Mesodermal cell (in vitro differentiated cells): ENCODE results near the gene KLHL22.

Experiments used
- H3K27ac ChIP-seq: 2 replicates; pipeline ENCODE4 v1.7.0; 2013; ENCODE audit warnings: mild to moderate bottlenecking, low read depth, low read length, moderate library complexity; ENCODE audit not compliant: severe bottlenecking
- H3K36me3 ChIP-seq: 2 replicates; pipeline ENCODE4 v1.7.1; 2013; ENCODE audit warnings: mild to moderate bottlenecking, low read length, moderate library complexity; ENCODE audit not compliant: control insufficient read depth, insufficient read depth
- H3K4me1 ChIP-seq: one replicate; pipeline ENCODE4 v1.7.1; 2013; ENCODE audit warnings: mild to moderate bottlenecking, low read length; ENCODE audit not compliant: insufficient read depth, control insufficient read depth, poor library complexity, severe bottlenecking
- H3K4me3 ChIP-seq: 2 replicates; pipeline ENCODE4 v1.7.0; 2013; ENCODE audit warnings: low read length, control low read depth, mild to moderate bottlenecking; ENCODE audit not compliant: insufficient read depth, poor library complexity, severe bottlenecking; ENCODE audit errors: extremely low read depth
- H3K9me3 ChIP-seq: 2 replicates; pipeline ENCODE4 v1.7.1; 2013; ENCODE audit warnings: mild to moderate bottlenecking, low read length, moderate library complexity; ENCODE audit not compliant: control insufficient read depth
- WGBS, 2 experiments: methylation state at CpG; one replicate each; pipeline ENCODE4 v1.1.5; 2013; ENCODE audit warnings: missing lambda C conversion rate in 2 of 2; ENCODE audit not compliant: insufficient coverage in 2 of 2; 5-methylcytosine and 5-hydroxymethylcytosine counted together

The KLHL22 gene

DNA sequence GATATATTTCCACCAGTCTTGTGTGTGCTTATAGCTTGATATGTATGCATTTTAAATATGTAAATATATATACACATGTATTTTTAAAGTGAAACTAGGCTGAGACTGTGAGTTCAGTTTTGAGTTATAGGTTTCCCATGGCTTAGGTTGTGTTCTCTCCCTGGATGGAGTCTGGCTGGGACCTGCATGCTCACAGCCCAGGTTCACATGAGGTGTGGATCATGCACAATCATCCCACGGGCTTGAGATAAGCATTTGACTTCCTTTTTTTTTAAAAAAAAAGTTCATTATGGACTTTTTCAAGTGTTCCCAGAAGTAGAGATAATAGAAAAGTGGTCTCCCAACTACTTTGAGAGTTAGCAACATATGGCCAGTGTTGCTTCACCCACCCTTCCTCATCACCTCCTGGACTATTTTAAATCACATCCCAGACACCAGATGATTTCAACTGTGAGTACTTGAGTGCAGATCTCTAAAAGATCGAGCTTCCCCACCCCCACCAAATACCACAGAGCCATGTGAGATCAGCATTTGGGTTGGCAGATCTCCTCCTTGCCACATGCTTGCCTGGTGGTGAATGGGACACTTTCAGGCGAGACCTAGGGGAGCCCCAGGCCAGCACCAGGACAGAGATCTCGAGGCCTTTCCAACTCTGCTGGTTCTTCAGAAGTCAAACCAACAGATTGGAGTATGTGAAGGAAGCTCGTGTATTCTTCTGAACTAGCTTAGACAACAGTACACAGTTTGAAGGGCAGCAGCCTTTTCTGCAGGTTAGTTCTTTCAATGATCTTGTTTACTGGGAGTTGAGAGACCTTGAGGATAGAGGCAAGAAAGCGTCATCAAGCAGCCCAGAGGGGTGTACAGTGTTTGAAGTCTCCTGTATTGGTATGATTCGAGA, 27.7 kb upstream of the KLHL22 start:
- no peaks in the 10 kb centered on the region for H3K9me3 ChIP-seq
- peaks cover 78% of the 10 kb centered on the region for H3K36me3 ChIP-seq
- WGBS, 2 experiments: 80 to 95% methylated on average over 2 to 3 of the region's 7 CpGs
- peaks cover 75% of the 10 kb centered on the region for H3K4me1 ChIP-seq
- no peak overlapping the region for H3K4me3 ChIP-seq
- peak overlapping the region; percentile 45 for H3K27ac ChIP-seq

DNA sequence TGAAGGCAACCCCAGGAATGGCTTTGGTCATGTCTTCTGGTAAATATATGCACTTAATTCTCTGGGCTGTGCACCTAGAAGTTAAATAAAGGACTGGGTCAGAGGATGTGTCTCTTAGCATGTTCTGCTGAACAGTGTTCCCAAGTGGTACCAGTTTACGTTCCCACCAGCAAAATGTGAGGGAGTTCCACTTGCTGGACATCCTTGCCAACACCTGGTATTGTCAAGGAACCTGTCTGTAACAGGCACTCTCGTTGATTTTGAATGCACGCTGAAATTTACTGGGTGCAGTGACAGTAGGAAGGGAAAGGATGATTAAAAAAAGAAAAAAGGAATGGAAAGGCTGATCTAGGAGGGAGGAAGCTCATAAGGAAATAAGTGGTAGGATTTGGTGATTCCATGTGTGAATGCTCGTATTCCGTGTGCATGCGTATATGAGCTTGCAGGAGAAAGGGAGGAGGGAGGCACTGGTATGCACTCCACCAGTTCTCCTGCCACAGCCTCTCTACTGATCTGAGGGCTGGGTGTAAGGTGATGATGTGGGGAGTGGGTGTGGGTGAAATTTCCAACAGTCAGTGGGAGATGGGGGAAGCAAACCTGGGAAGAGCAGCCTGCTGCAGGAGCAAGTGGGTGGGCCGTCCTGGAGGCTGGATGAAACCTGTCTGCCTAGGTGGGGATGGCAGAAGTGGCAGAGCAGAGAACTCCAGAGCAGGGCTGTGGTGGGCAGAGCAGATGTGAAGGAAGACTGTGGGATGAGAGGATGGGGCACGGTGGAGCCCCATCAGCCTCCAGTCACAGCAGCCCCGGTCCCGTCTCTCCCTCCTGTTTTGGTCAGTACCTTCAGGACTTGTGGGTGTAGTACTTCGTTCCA, 26.8 kb upstream of the KLHL22 start:
- H3K36me3 ChIP-seq: peaks cover 76% of the 10 kb centered on the region
- no peak overlapping the region for H3K27ac ChIP-seq
- WGBS, 2 experiments: 96 to 100% methylated on average over 6 to 10 of the region's 11 CpGs

DNA sequence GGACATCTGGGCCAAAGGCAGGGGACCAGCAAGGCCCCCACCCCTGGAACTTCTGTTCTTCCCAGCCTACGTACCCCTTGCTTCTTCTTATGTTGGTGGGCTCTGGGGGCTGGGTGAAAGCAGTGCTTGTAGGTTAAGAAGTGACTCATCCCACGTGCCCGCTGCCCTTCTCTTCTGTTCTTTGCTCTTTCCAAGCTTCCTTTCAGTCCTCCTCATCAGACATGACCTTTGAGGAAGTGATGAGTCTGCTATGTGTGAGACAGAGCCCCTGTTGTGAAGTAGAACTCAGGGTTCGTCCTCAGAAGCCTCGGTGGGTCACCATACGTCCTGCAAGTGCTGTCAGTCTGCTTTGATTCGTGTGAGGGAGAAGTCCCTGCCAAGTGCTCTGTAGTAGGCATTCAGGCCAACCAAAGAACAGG, 24.5 kb upstream of the KLHL22 start:
- WGBS, 2 experiments: 60 to 65% methylated on average over 4 to 6 of the region's 7 CpGs
- Histone ChIP-seq H3K27ac (peak overlapping the region; percentile 66), H3K4me1 (peaks cover 70% of the 10 kb centered on the region), H3K4me3 (no peak overlapping the region), H3K9me3 (no peaks in the 10 kb centered on the region), H3K36me3 (peaks cover 78% of the 10 kb centered on the region)

More for the DNA sequence above, 26.8 kb upstream of the KLHL22 start:
- H3K9me3 ChIP-seq: no peaks in the 10 kb centered on the region
- H3K4me3 ChIP-seq: no peak overlapping the region
- H3K4me1 ChIP-seq: peaks cover 81% of the 10 kb centered on the region

DNA sequence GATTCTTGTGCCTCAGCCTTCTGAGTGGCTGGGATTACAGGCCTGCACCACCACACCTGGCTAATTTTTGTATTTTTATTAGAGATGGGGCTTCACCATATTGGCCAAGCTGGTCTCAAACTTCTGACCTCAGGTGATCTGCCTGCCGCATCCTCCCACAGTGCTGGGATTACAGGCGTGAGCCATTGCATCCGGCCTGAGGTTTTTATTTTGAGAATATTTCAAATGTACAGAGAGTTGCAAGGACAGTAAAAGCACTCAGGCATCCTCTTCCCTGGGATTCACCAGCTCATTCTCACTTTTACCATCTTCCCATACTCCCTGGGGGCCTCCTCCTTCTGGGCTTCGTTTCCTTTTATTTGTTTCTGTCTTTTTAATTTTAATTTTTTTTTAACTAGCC, 24.0 kb upstream of the KLHL22 start:
- Histone ChIP-seq H3K9me3 (no peaks in the 10 kb centered on the region), H3K36me3 (peaks cover 80% of the 10 kb centered on the region), H3K27ac (peak overlapping the region; percentile 66), H3K4me3 (no peak overlapping the region), H3K4me1 (peaks cover 70% of the 10 kb centered on the region)
- WGBS, 2 experiments: 80% methylated on average over 1 of the region's 4 CpGs; no CpG with 5 or more reads in 1 of the 2 experiments

DNA sequence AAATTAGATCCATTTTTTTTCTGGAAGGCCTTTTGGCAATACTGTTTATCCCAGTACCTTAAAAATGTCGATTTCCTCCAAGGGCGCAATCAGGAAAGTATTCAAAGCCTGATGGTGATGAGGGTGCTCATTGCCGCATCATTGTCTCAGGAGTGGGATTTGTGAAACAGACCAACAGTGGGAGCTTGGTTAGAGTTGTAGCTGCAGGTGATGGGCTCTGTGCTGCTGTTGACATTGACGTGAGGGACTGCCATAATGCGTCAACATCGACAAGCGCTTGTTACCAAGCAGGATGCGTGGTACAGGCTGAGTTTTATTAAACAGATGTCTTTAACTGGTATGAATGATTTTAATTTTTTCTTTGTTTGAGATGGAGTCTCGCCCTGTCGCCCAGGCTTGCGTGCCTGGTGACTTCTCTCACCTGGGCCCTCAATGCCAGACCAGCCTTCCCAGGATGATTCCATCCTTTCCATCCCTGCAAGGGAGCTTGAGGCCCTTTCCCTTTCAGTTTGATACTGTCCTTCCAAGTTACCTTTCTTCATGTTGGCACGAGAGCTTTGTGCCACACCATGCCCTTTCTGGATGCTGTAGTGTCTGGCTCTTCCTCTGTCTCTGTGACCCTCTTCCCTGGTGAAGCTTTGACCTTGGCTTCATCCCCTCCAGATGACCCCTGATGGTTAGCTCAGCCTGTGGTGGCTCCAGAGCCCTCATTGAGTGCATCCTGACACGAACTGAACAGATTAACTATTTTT, 22.4 kb upstream of the KLHL22 start:
- H3K27ac ChIP-seq: no peak overlapping the region
- H3K36me3 ChIP-seq: peaks cover 80% of the 10 kb centered on the region
- no peak overlapping the region for H3K4me3 ChIP-seq

DNA sequence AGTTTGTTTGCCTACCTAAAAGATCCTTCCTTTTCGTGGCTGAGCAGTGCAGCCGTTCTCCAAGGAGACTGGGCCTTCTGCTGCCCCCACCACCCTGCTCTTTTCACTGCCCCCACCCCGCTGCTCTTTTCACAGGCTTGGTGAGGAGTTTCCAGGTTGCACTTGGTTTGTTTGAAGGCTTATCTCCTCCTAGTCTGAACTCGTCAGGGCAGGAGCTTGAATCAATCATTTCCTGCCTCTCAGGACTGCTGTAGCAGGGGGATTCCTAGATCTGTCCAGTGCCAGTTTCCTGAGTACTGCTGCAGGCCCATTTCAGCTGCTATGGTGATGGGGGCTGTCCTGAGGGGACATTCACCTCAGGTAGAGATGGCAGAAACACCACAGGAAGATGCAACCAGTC, 21.8 kb upstream of the KLHL22 start:
- WGBS, 2 experiments: 79 to 90% methylated on average over 4 of the region's 4 CpGs
- H3K27ac ChIP-seq: peak overlapping the region; percentile 33
- H3K4me3 ChIP-seq: no peak overlapping the region
- peaks cover 81% of the 10 kb centered on the region for H3K36me3 ChIP-seq
- no peaks in the 10 kb centered on the region for H3K9me3 ChIP-seq
- peaks cover 56% of the 10 kb centered on the region for H3K4me1 ChIP-seq

More for the DNA sequence above, 22.4 kb upstream of the KLHL22 start:
- peaks cover 62% of the 10 kb centered on the region for H3K4me1 ChIP-seq
- WGBS, 2 experiments: 89 to 96% methylated on average over 11 to 13 of the region's 13 CpGs
- no peaks in the 10 kb centered on the region for H3K9me3 ChIP-seq

DNA sequence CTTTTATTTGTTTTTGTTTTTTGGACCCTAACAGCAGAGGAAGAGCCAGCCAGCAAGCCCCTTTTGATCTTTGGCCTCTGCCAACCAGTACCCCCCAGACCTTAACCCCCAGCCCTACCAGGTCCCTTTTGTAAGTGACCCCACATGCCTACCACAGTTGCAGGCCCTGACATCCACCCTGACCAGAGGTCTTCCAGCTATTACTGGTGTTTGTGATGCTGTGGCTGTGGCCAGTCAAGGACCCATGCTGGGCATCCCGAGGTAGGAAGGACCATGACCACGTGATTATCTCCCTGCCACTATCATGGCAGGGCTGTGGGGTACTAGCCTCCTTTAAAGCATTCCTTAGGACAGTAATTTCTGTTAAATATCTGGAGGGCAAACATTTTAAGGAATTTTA, 20.8 kb upstream of the KLHL22 start:
- H3K4me3 ChIP-seq: no peak overlapping the region
- H3K36me3 ChIP-seq: peaks cover 75% of the 10 kb centered on the region
- H3K27ac ChIP-seq: no peak overlapping the region
- no CpG with 5 or more reads among the region's 2 CpGs for whole genome bisulfite sequencing, 2 experiments
- no peaks in the 10 kb centered on the region for H3K9me3 ChIP-seq
- H3K4me1 ChIP-seq: peaks cover 56% of the 10 kb centered on the region

DNA sequence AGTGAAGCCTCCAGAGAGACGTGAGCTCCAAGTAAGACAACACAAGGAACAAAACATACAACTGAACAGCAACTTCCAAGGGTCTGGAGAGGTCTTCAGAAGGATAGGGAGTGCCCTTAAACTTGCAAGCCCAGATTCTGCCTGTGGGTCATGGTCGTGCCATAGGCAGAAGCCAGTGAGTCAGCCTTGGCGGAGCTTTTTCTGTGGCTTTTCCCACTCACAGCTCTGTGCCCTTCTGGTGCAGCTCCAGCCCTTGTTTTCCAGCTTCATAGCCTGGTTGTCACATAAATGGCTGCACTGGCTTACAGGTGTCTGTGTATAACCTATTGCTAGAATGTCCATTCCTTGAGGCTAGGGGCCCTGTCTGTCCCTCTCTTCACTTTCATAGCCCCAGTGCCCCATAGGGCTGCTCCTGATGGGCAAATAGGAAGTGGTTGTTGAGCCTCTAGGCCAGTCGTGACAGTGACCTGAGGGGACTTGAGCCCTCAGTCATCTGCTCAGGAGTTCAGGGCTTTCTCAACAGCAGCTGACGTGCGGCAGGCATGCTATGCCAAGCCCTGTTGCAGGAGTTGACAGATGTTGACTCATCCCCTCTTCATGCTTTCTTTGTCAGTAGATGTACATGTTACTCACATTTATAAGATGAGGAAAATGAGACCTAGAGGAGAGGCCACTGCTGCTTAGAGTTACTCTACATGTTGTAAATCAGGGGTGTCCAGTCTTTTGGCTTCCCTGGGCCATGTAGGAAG, 19.2 kb upstream of the KLHL22 start:
- 83 to 95% methylated on average over 5 to 6 of the region's 6 CpGs for WGBS, 2 experiments
- H3K4me1 ChIP-seq: peaks cover 59% of the 10 kb centered on the region
- no peaks in the 10 kb centered on the region for H3K9me3 ChIP-seq
- no peak overlapping the region for H3K4me3 ChIP-seq
- no peak overlapping the region for H3K27ac ChIP-seq
- H3K36me3 ChIP-seq: peaks cover 78% of the 10 kb centered on the region

DNA sequence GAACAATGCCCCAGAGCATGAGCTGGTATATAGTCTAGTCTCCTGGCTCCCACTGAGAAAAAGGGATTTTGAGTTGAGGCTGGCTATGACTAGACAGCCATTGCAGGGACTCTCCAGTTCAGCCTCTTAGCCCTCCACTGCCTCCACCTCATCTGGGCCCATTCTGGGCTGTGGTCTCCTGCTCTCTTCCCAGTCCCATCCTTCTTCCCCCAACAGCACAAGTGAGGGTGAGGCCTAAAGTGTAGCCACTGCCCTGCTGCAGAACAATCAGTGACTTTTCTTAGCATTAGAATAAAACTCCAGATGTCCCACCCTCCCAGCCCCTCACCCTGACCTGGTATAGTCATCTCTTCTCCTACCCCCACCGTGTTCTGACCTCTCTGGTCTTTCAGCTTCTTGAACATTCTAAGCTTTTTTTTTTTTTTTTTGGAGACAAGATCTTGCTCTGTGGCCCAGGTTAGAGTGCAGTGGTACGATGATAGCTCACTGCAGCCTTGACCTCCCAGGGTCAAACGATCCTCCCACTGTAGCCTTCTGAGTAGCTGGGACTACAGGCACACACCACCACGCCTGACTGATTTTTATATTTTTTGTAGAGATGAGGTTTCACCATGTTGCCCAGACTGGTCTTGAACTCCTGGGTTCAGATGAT, 16.1 kb upstream of the KLHL22 start:
- H3K4me3 ChIP-seq: no peak overlapping the region
- no peak overlapping the region for H3K27ac ChIP-seq
- no peaks in the 10 kb centered on the region for H3K9me3 ChIP-seq
- 90 to 96% methylated on average over 2 to 3 of the region's 4 CpGs for WGBS, 2 experiments
- H3K36me3 ChIP-seq: peaks cover 50% of the 10 kb centered on the region
- H3K4me1 ChIP-seq: peaks cover 36% of the 10 kb centered on the region
